Stimulated activated CD4-positive, alpha-beta T cell treated with anti-CD3 and anti-CD28 coated beads, TNF-alpha, amount 100 ng/mL, for 4 hours (primary cell): ENCODE measurements around the gene ZCCHC14.

ENCODE experiments used
- DNase-seq, 3 experiments: peaks; one replicate each; pipeline ENCODE4 v3.0.0-alpha.2; 2020; ENCODE audit warnings: low read depth in 3 of 3

ZCCHC14 gene

GRCh38 chr16:87432330-87432915 lies 60.4 kb downstream of the ZCCHC14 start:
- DNase-seq, result no peak

GRCh38 chr16:87431926-87432325 lies 60.9 kb downstream of the ZCCHC14 start:
- DNase-seq, result no peak

DNA sequence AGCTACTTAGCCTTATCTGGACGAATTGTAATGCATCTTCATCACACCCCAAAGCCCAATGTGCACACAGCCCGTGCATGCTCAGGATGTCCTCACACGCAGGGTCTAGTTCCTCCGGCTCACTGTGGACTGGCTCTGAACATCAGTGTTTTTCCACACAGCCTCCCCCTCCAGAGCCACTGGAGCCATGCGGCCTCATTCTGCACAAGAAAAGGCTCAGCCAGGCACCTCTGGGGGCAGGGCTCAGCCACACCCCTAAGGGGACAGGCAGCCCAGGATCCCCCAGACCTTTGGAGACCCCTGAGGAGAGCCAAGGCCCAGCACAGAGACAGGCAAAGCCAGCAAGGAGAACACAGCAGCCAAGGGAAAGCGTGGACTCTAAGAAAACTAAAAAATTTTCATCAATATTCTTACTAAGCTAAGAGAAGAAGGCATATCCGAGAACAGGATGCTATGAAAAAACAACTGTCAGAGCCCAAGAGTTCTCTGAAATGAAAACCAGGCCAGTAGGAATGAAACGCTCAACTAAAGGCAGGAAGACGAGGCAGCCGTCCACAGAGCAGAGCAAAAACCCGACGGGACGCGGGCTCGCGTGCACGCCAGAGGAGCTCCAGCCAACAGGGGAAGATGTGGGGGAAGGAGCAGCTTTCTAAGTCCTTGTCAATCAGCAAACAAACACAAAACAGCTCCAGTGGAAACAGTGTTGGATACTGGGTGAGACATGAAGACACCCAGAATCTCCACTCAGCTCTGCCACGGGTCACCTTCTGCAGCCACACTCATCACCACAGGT lies 66.2 kb downstream of the ZCCHC14 start:
- no peak for DNase-seq

- no peak for DNase-seq
These were observed 66.9 kb downstream of the ZCCHC14 start for GRCh38 chr16:87425941-87426340.

GRCh38 chr16:87424266-87424665 lies 68.6 kb downstream of the ZCCHC14 start:
- no peak for DNase-seq

GRCh38 chr16:87423429-87423828 lies 69.4 kb downstream of the ZCCHC14 start:
- DNase-seq, result no peak

GRCh38 chr16:87422106-87422505 lies 70.7 kb downstream of the ZCCHC14 start:
- DNase-seq, result no peak

- DNase-seq, result no peak
These were observed 71.6 kb downstream of the ZCCHC14 start for GRCh38 chr16:87421003-87421912.

- no peak for DNase-seq
These were observed 72.5 kb downstream of the ZCCHC14 start for GRCh38 chr16:87420026-87421002.

DNA sequence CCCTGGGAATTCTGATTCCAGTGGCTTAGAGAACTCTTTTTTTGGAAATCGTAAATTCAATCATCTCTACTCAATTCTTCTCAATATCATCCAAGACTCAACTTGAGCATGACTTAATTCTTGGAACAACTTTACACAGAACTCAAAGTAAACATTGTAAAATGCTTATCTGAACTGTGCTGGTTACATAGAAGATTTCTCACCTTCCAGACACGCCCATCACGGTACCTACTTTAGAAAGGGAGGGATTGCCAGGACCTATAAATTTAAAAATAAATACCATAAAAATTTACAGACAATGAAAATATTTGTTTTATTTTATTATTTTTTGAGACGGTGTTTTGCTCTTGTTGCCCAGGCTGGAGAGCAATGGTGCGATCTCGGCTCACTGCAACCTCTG lies 74.2 kb downstream of the ZCCHC14 start:
- DNase-seq, result no peak

GRCh38 chr16:87418216-87418615 lies 74.6 kb downstream of the ZCCHC14 start:
- DNase-seq, result no peak

DNA sequence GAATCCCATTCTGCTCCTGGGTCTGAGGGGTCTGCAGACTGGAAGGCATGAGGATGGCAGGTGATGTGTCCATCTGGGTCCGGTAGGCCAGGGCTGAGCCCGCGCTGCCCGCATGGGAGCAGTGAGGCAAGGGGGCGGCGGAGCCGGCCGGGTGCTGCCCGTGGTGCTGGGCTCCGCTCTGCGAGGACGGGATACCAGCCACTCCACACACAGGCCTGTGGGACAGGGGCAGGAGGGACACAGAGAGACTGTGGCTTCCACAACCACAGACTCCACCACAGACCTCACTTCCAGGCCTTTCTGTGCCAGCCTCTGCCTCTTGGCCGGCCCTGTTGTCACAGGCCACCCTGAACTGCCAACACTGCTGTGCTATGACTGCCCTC lies 75.3 kb downstream of the ZCCHC14 start:
- no peak for DNase-seq

DNA sequence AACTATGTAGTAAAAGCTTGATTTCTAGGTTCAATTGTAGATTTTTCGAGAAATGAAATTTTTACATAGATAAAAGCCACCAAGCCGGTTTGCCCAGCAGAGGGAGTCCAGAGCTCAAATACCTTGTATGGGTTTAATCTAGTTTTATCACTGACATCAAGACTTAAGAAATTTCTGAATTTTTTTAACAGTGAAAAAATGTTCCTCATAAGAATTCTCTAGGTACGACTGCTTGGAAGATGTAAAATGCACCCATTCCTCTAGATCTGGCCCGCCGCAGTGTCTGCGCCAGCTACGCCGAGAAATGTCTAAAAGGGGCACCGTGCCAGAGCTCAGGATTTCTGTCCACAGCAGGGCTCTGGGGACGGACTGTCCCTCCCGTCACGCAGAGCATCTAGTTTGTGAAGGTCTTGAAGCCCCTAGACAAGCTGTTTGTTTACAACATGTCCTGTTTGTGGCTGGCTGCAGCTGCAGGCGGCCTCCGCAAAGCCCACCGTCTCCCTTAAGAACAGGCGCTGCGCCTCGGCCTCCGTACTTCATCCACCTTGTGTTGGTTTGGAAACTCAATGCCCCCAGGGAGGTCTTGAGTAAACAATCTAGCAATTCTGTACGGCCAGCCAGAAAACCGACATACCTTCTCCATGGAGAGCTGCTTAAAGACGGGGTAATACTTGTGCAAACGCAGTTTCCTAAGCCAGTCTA lies 75.8 kb downstream of the ZCCHC14 start:
- no peak for DNase-seq

GRCh38 chr16:87415441-87415840 lies 77.4 kb downstream of the ZCCHC14 start:
- DNase-seq, result no peak

DNA sequence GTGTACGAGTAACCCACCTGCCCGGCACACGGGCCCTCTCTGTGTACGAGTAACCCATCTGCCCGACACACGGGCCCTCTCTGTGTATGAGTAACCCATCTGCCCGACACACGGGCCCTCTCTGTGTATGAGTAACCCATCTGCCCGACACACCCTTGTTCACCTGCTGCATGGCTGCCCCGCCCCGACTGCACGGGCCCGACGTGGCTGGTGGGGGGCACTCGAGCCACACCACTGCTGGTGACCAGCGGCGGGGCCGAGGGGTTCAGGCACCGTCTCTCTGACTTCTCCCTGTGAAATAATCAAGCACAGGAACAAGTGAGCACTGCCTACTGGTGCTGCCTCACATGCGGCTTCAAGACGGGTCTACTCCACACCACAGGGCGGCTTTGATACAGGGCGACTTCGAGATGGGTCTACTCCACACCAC lies 78.6 kb downstream of the ZCCHC14 start:
- no peak for DNase-seq

- no peak for DNase-seq
These were observed 79.8 kb downstream of the ZCCHC14 start for GRCh38 chr16:87412996-87413421.

- DNase-seq, result no peak
These were observed 80.3 kb downstream of the ZCCHC14 start for GRCh38 chr16:87412371-87412995.

DNA sequence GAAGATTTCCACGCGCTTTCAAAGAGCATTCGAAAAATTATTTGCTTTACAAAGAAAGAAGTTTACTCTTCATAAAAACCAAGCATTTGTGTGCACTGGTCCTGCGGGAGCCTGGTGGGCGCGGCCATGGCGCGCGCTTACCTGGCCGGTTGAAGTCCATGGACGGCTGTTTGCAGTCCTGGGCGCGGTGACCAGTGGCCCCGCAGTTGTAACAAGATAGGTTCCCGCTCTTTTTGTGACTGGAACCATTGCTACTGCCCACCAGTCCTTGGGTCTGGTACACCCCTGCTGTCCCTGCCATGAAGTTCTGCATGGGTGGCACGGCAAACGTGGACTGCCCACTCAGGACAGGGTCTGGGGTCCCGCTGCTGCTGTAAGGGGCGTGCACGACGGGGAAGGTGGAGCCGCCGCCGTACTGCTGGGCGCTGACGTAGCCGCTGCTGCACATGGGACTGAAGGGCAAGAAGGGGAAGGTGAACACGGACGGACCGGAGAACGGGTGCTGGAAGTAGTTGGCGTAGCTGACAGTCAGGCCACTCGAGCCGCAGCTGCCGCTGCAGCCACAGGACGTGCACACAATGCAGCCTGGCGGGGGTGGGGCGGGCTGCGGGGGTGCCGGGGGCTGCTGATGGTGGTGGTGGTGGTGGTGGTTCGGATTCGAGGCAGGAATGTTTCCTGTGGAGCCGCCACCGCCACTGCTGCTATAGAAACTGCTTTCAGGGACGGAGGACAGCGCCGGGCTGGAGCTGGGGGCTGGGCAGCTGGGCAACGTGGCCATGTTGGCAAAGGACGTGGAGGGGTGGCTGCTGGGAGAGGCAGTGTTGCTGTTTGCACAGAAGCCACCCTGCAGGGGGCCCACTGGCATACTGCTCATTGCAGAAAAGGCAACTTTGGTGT lies 81.2 kb downstream of the ZCCHC14 start:
- DNase-seq, result no peak

GRCh38 chr16:87410968-87411367 lies 81.9 kb downstream of the ZCCHC14 start:
- no peak for DNase-seq
